HepG2 (cell line): Measurements from ENCODE around the gene ASIC2. TPM values are rescaled to one million over a fixed set of nuclear protein-coding genes. Genes with fewer than 3 reads are reported as not detected.

Experiments used
- ATAC-seq: fragments of 200-7000 bp; cut with Tn5 transposase; 3 replicates; pipeline ENCODE4 v1.9.1; 2020; ENCODE audit warnings: mild to moderate bottlenecking, moderate library complexity
- BruUV-seq: library from RNA; stranded (reverse); fragments of 400-500 nt; replicated peaks from 2 replicates; lab custom pipeline; 2021; lab: Mats Ljungman, UMichigan
- CTCF ChIA-PET: fragments of 300-600 bp; formaldehyde crosslinking; extraction: SDS; loops from one replicate; lab custom pipeline; 2021; ENCODE audit warnings: low total read pairs, inconsistent platforms, low intra/inter-chr PET ratio; lab: Yijun Ruan, JAX
- POLR2A ChIA-PET: fragments of 350-600 bp; sonication (Branson Sonifier 250); formaldehyde crosslinking; loops from one replicate; lab custom pipeline; 2020; ENCODE audit warnings: antibody characterized with exemption, inconsistent platforms; lab: Yijun Ruan, JAX
- DNase-seq: peaks from one replicate; pipeline ENCODE4 v3.0.0-alpha.2; 2015; ENCODE audit warnings: low spot score
- FAIRE-seq: peaks from 3 replicates; lab custom pipeline; 2011; peaks lifted over from hg19 to GRCh38; lab: Jason Lieb, UNC
- H2AFZ ChIP-seq: one replicate; pipeline ENCODE4 v1.6.1; 2011; ENCODE audit warnings: low read length, inconsistent platforms
- H3K27ac ChIP-seq: fragments of 300-600 bp; 3 replicates; pipeline ENCODE4 v1.8.0; 2011; ENCODE audit warnings: mixed run types, mild to moderate bottlenecking, mixed read lengths, low read length, inconsistent platforms; ENCODE audit not compliant: insufficient read depth; ENCODE audit errors: extremely low read length
- H3K27me3 ChIP-seq, 2 experiments: fragments of 200-600 bp in 1 of 2; 2 replicates in 1 of 2; 3 replicates in 1 of 2; pipeline versions ENCODE4 v1.6.0 to v1.8.0; 2011; ENCODE audit warnings: low read length in 2 of 2, mild to moderate bottlenecking in 2 of 2, moderate library complexity in 2 of 2, inconsistent platforms in 1 of 2; ENCODE audit not compliant: insufficient read depth in 2 of 2, control insufficient read depth in 1 of 2
- H3K36me3 ChIP-seq, 2 experiments: fragments of 200-600 bp in 1 of 2; replicated peaks in 1 of 2; 2 replicates in 1 of 2; 3 replicates in 1 of 2; pipeline versions ENCODE4 v1.5.1 to v1.8.0; 2011; ENCODE audit warnings: low read length in 2 of 2, inconsistent platforms in 1 of 2; ENCODE audit not compliant: insufficient read depth in 2 of 2, control insufficient read depth in 1 of 2
- H3K4me1 ChIP-seq: 2 replicates; pipeline ENCODE4 v1.5.1; 2012; ENCODE audit warnings: low read length, inconsistent platforms; ENCODE audit not compliant: insufficient read depth
- H3K4me2 ChIP-seq: 2 replicates; pipeline ENCODE4 v1.6.0; 2011; ENCODE audit warnings: low read depth, low read length, inconsistent platforms
- H3K4me3 ChIP-seq, 3 experiments: fragments of 200-600 bp in 1 of 3; sonication (generic), shearing (Covaris generic) in 1 of 3; replicated peaks in 1 of 3; 2 replicates each; pipeline ENCODE4 v1.5.1; 2011 to 2016; ENCODE audit warnings: low read length in 3 of 3, inconsistent platforms in 2 of 3, low read depth in 2 of 3, mild to moderate bottlenecking in 2 of 3, control low read depth in 1 of 3, mixed read lengths in 1 of 3; ENCODE audit not compliant: insufficient read depth in 1 of 3
- H3K79me2 ChIP-seq: one replicate; pipeline ENCODE4 v1.6.1; 2011; ENCODE audit warnings: low read length, inconsistent platforms; ENCODE audit not compliant: insufficient read depth
- H3K9ac ChIP-seq: 2 replicates; pipeline ENCODE4 v1.6.0; 2011; ENCODE audit warnings: mild to moderate bottlenecking, low read depth, low read length, inconsistent platforms; ENCODE audit not compliant: insufficient read depth
- H3K9me3 ChIP-seq: 2 replicates; pipeline ENCODE4 v1.5.1; 2012; ENCODE audit warnings: mild to moderate bottlenecking, low read length
- H4K20me1 ChIP-seq: 2 replicates; pipeline ENCODE4 v1.6.0; 2011; ENCODE audit warnings: inconsistent platforms, mild to moderate bottlenecking, low read length, moderate library complexity; ENCODE audit not compliant: insufficient read depth
- DNMT3B ChIP-seq: conservative IDR thresholded peaks from 2 replicates; pipeline ENCODE4 v1.6.1; 2016; ENCODE audit warnings: missing biosample characterization, control low read depth
- HDAC2 ChIP-seq: sonication (generic); formaldehyde crosslinking; IDR thresholded peaks from 2 replicates; pipeline ENCODE4 v1.4.0; 2020; ENCODE audit warnings: missing genetic modification reagents
- HHEX ChIP-seq: IDR thresholded peaks from 2 replicates; pipeline ENCODE4 v1.6.1; 2016; ENCODE audit warnings: control low read depth
- MAFG ChIP-seq: sonication (generic); formaldehyde crosslinking; IDR thresholded peaks from 2 replicates; pipeline ENCODE4 v1.5.1; 2020; ENCODE audit warnings: mild to moderate bottlenecking, missing genetic modification reagents
- NFE2 ChIP-seq: sonication (generic); formaldehyde crosslinking; IDR thresholded peaks from 2 replicates; pipeline ENCODE4 v1.4.0; 2020; ENCODE audit warnings: missing genetic modification reagents
- NFIB ChIP-seq: sonication (generic); formaldehyde crosslinking; IDR thresholded peaks from 2 replicates; pipeline ENCODE4 v1.9.0; 2021; ENCODE audit warnings: missing genetic modification reagents, mild to moderate bottlenecking, borderline replicate concordance
- NFYB ChIP-seq: sonication (generic); formaldehyde crosslinking; IDR thresholded peaks from 2 replicates; pipeline ENCODE4 v1.4.0; 2020; ENCODE audit warnings: missing genetic modification reagents
- RERE ChIP-seq: IDR thresholded peaks from 2 replicates; pipeline ENCODE4 v1.6.1; 2016; ENCODE audit warnings: low read depth, missing genetic modification reagents, missing compliant biosample characterization
- ZBTB49 ChIP-seq: sonication (generic); formaldehyde crosslinking; IDR thresholded peaks from 2 replicates; pipeline ENCODE4 v1.4.0; 2020; ENCODE audit warnings: missing genetic modification reagents, borderline replicate concordance
- ZFP36L1 ChIP-seq: sonication (generic); formaldehyde crosslinking; IDR thresholded peaks from 2 replicates; pipeline ENCODE4 v1.8.0; 2022; ENCODE audit warnings: mild to moderate bottlenecking, missing genetic modification reagents, moderate library complexity
- ZNF660 ChIP-seq: sonication (generic); formaldehyde crosslinking; IDR thresholded peaks from 2 replicates; pipeline ENCODE4 v1.5.1; 2020; ENCODE audit warnings: mild to moderate bottlenecking, low read depth, missing genetic modification reagents, borderline replicate concordance
- ZNF674 ChIP-seq: sonication (generic); formaldehyde crosslinking; IDR thresholded peaks from 2 replicates; pipeline ENCODE4 v1.5.0; 2020; ENCODE audit warnings: low read depth, mild to moderate bottlenecking, missing genetic modification reagents
- WGBS: methylation state at CpG from one replicate; pipeline ENCODE4 v1.1.6; 2017; ENCODE audit warnings: low lambda C conversion rate; 5-methylcytosine and 5-hydroxymethylcytosine counted together
- in situ Hi-C: cut with HindIII; loops from 2 replicates; pipeline ENCODE4 v1.10.0; 2017; ENCODE audit warnings: low pct_unique_long_range_greater_than_20kb; ENCODE audit not compliant: extremely low pct_ligation_motif_present
- intact Hi-C: fragments of 100-400 bp; cut with micrococcal nuclease; formaldehyde crosslinking; loops from one replicate; pipeline ENCODE4 v1.10.0; 2022; ENCODE audit not compliant: unreplicated experiment
- polyA plus RNA-seq, 8 experiments: library from polyadenylated mRNA; depleted of rRNA in 3 of 8; stranded (reverse) in 7 of 8; unstranded in 1 of 8; fragments of >200 nt; fragmentation: Illumina TruSeq in 4 of 8; extraction: Trizol in 4 of 8; gene quantifications; 2 replicates each; pipeline versions ENCODE4 v1.2.1 to v1.2.3, GENCODE V29; 2011 to 2016; ENCODE audit warnings: low read depth in 4 of 8, missing spikeins in 1 of 8, mixed read lengths in 1 of 8; ENCODE audit not compliant: insufficient read depth in 1 of 8
- total RNA-seq, 5 experiments: library from RNA; depleted of rRNA; stranded (reverse); fragments of >200 nt; fragmentation: Illumina TruSeq; extraction: Trizol; gene quantifications; 2 replicates each; pipeline ENCODE4 v1.2.3, GENCODE V29; 2016; ENCODE audit warnings: low read depth in 1 of 5
- TF ChIP-seq, protein P1 (sequence below): sonication (generic); formaldehyde crosslinking; conservative IDR thresholded peaks from 2 replicates; pipeline ENCODE4 v1.4.0; 2020; ENCODE audit warnings: missing genetic modification reagents
- TF ChIP-seq, protein P2 (sequence below): sonication (generic); formaldehyde crosslinking; IDR thresholded peaks from 2 replicates; pipeline ENCODE4 v1.8.1; 2023; ENCODE audit warnings: missing genetic modification reagents, mild to moderate bottlenecking, borderline replicate concordance

ASIC2 gene
- total and polyA plus RNA-seq, 2 of the 13 experiments (the other 11 are each of a cell fraction or from before 2014, with no cell fraction given): not detected

DNA sequence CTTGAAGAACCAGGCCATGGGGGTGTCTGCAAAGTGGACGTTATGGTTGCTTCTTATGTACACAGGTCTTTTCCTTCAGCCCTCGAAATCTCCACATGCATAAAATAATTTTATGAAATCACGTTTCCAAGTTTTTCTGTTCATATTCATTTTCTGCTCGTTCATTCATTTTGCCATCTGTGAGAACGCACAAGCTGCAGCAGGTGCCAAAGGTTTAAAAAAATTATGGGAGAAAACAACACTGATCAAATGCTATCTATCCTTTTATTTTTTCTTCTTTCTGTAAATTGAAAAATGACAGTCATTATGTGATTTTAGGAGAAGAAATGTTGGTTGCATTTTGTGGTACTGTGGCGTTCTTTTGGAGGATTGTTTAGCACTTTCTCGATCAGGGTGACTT, 285.9 kb downstream of the ASIC2 start (continued):
- TF ChIP-seq, protein P1, sequence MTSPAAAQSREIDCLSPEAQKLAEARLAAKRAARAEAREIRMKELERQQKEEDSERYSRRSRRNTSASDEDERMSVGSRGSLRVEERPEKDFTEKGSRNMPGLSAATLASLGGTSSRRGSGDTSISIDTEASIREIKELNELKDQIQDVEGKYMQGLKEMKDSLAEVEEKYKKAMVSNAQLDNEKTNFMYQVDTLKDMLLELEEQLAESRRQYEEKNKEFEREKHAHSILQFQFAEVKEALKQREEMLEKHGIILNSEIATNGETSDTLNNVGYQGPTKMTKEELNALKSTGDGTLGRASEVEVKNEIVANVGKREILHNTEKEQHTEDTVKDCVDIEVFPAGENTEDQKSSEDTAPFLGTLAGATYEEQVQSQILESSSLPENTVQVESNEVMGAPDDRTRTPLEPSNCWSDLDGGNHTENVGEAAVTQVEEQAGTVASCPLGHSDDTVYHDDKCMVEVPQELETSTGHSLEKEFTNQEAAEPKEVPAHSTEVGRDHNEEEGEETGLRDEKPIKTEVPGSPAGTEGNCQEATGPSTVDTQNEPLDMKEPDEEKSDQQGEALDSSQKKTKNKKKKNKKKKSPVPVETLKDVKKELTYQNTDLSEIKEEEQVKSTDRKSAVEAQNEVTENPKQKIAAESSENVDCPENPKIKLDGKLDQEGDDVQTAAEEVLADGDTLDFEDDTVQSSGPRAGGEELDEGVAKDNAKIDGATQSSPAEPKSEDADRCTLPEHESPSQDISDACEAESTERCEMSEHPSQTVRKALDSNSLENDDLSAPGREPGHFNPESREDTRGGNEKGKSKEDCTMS (CRISPR knock-in tag): no peak
- no peak for TF ChIP-seq ZNF660 (CRISPR knock-in tag)
- TF ChIP-seq NFIB (CRISPR knock-in tag): no peak

DNA sequence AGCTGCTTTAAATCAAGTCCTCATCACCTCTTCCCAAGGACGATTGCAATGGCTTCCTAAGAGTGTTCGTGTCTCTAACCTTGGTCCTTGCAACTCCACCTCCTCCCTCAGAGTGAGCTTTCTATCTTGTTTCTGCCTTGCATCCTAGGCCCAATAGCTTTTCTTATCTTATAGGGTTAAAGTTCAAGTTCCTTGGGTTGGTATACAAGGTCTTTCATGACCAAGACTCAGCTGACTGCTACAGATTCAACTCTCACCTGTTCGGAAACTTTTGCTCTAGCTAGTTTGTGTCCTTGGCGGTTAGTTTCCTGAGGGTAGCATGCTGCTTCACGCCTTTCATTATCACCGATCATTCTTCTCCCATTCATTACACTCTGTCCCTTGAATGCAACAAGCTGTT, 290.8 kb downstream of the ASIC2 start:
- no peaks in the 10 kb centered on the region for H3K9me3 ChIP-seq
- intact Hi-C loops (no loop called here), in situ Hi-C loops (no loop called here)
- no peak overlapping the region for H3K4me3 ChIP-seq
- H3K4me1 ChIP-seq: no peaks in the 10 kb centered on the region
- ATAC-seq: no peak
- no peak overlapping the region for H3K27ac ChIP-seq
- H4K20me1 ChIP-seq: no peaks in the 10 kb centered on the region
- no peak overlapping the region for H3K9ac ChIP-seq
- no peak for DNase-seq
- no peak for FAIRE-seq
- H3K4me2 ChIP-seq: no peak overlapping the region
- no peak overlapping the region for H2AFZ ChIP-seq
- BruUV-seq: no TSS peak
- POLR2A ChIA-PET: no interaction called here
- H3K79me2 ChIP-seq: no peaks in the 10 kb centered on the region
- CTCF ChIA-PET: no interaction called here
- 30% methylated on average over 6 of the region's 6 CpGs for WGBS
- H3K36me3 ChIP-seq: no peaks in the 10 kb centered on the region
- peaks cover 0 to 2% of the 10 kb centered on the region in 2 experiments; a peak in 2 of 5 replicates for H3K27me3 ChIP-seq
- no peak for TF ChIP-seq ZNF674 (CRISPR knock-in tag)
- TF ChIP-seq RERE: no peak
- TF ChIP-seq, protein P2, sequence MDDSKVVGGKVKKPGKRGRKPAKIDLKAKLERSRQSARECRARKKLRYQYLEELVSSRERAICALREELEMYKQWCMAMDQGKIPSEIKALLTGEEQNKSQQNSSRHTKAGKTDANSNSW (CRISPR knock-in tag): no peak
- no peak for TF ChIP-seq NFYB
- TF ChIP-seq DNMT3B: no peak
- TF ChIP-seq MAFG (CRISPR knock-in tag): no peak
- TF ChIP-seq HHEX (CRISPR knock-in tag): no peak
- TF ChIP-seq ZFP36L1: no peak
- TF ChIP-seq NFE2 (CRISPR knock-in tag): no peak
- TF ChIP-seq ZBTB49: no peak
- no peak for TF ChIP-seq HDAC2
